IPS-15b (cell line): Measurements from ENCODE around the gene TWNK.
A peak's percentile ranks its signal among the peaks of the same experiment; 100 is the strongest.
"Not testable (repeated sequence)": the region's sequence is repeated elsewhere in the genome, so short reads cannot be mapped to it uniquely, and the experiment has no call there.

ENCODE experiments used
- H3K27me3 ChIP-seq: one replicate; pipeline ENCODE4 v1.6.1; 2013; ENCODE audit warnings: low read length; ENCODE audit not compliant: control insufficient read depth, insufficient read depth
- H3K36me3 ChIP-seq: one replicate; pipeline ENCODE4 v1.6.1; 2013; ENCODE audit warnings: low read length; ENCODE audit not compliant: control insufficient read depth, insufficient read depth
- H3K4me1 ChIP-seq: one replicate; pipeline ENCODE4 v1.6.1; 2013; ENCODE audit warnings: mild to moderate bottlenecking, low read length; ENCODE audit not compliant: control insufficient read depth, insufficient read depth
- H3K4me3 ChIP-seq: one replicate; pipeline ENCODE4 v1.5.1; 2013; ENCODE audit warnings: low read depth, low read length
- H3K9ac ChIP-seq: one replicate; pipeline ENCODE4 v1.6.1; 2013; ENCODE audit warnings: low read depth, mild to moderate bottlenecking, low read length
- H3K9me3 ChIP-seq: one replicate; pipeline ENCODE4 v1.6.1; 2013; ENCODE audit warnings: mild to moderate bottlenecking, low read length; ENCODE audit not compliant: control insufficient read depth, insufficient read depth

TWNK gene

GRCh38 chr10:101031128-101031795 is 43.9 kb downstream of the TWNK start, which contains the start of the genes PDZD7 and SFXN3:
Gene PDZD7, minus strand, starts transcription at chr10:101031129. Its CDS starts 910 bp downstream, at chr10:101030219.
Gene SFXN3, plus strand, starts transcription at chr10:101031234. Its CDS starts 3,461 bp downstream, at chr10:101034695.
- H3K9ac ChIP-seq, result no peak within 1 kb of the TSS

GRCh38 chr10:101031796-101032636 is 44.7 kb downstream of the TWNK start:
- peak overlapping the region; percentile 82 for H3K4me3 ChIP-seq
- no peaks in the 10 kb centered on the region for H3K9me3 ChIP-seq
- no peak overlapping the region for H3K9ac ChIP-seq
- H3K27me3 ChIP-seq, result peaks cover 46% of the 10 kb centered on the region
- H3K36me3 ChIP-seq, result no peaks in the 10 kb centered on the region
- H3K4me1 ChIP-seq, result peaks cover 16% of the 10 kb centered on the region

More at GRCh38 chr10:101031128-101031795, 43.9 kb downstream of the TWNK start, which contains the start of the genes PDZD7 and SFXN3:
- Histone ChIP-seq H3K9me3 (no peaks in the 10 kb centered on the region), H3K4me1 (peaks cover 16% of the 10 kb centered on the region), H3K27me3 (peaks cover 46% of the 10 kb centered on the region), H3K36me3 (no peaks in the 10 kb centered on the region), H3K4me3 (peak within 1 kb of the TSS; percentile 82)

- peaks cover 14% of the 10 kb centered on the region for H3K4me1 ChIP-seq
- H3K27me3 ChIP-seq, result peaks cover 43% of the 10 kb centered on the region
- no peak overlapping the region for H3K9ac ChIP-seq
- H3K4me3 ChIP-seq, result peak overlapping the region; percentile 82
- no peaks in the 10 kb centered on the region for H3K9me3 ChIP-seq
- no peaks in the 10 kb centered on the region for H3K36me3 ChIP-seq
Measured at GRCh38 chr10:101032637-101033224, 45.4 kb downstream of the TWNK start.

- Histone ChIP-seq H3K4me1 (peaks cover 14% of the 10 kb centered on the region), H3K9me3 (no peaks in the 10 kb centered on the region), H3K36me3 (no peaks in the 10 kb centered on the region), H3K9ac (no peak overlapping the region), H3K27me3 (peaks cover 43% of the 10 kb centered on the region), H3K4me3 (no peak overlapping the region)
Measured at GRCh38 chr10:101033276-101033675, 45.9 kb downstream of the TWNK start.

GRCh38 chr10:101034404-101034803 is 47.1 kb downstream of the TWNK start:
- H3K27me3 ChIP-seq, result peaks cover 47% of the 10 kb centered on the region
- H3K9ac ChIP-seq, H3K9me3 ChIP-seq, H3K36me3 ChIP-seq, H3K4me3 ChIP-seq: not testable (repeated sequence)
- H3K4me1 ChIP-seq, result peaks cover 12% of the 10 kb centered on the region

GRCh38 chr10:101035314-101035713 is 48.0 kb downstream of the TWNK start:
- Histone ChIP-seq H3K36me3 (no peaks in the 10 kb centered on the region), H3K27me3 (peaks cover 49% of the 10 kb centered on the region), H3K9ac (no peak overlapping the region)

GRCh38 chr10:101035916-101036702 is 48.8 kb downstream of the TWNK start:
- Histone ChIP-seq H3K4me1 (peaks cover 6% of the 10 kb centered on the region), H3K4me3 (no peak overlapping the region), H3K9ac (no peak overlapping the region), H3K9me3 (no peaks in the 10 kb centered on the region), H3K27me3 (peaks cover 47% of the 10 kb centered on the region), H3K36me3 (no peaks in the 10 kb centered on the region)

More at GRCh38 chr10:101035314-101035713, 48.0 kb downstream of the TWNK start:
- no peak overlapping the region for H3K4me3 ChIP-seq
- H3K4me1 ChIP-seq, result peaks cover 8% of the 10 kb centered on the region
- no peaks in the 10 kb centered on the region for H3K9me3 ChIP-seq

GRCh38 chr10:101036726-101037125 is 49.4 kb downstream of the TWNK start:
- no peak overlapping the region for H3K4me3 ChIP-seq
- H3K27me3 ChIP-seq, result peaks cover 41% of the 10 kb centered on the region
- H3K36me3 ChIP-seq, result no peaks in the 10 kb centered on the region
- no peaks in the 10 kb centered on the region for H3K9me3 ChIP-seq
- H3K4me1 ChIP-seq, result peaks cover 6% of the 10 kb centered on the region
- no peak overlapping the region for H3K9ac ChIP-seq

- H3K36me3 ChIP-seq, result no peaks in the 10 kb centered on the region
- no peak overlapping the region for H3K9ac ChIP-seq
- H3K27me3 ChIP-seq, result peaks cover 29% of the 10 kb centered on the region
- H3K4me1 ChIP-seq, result peaks cover 5% of the 10 kb centered on the region
- no peaks in the 10 kb centered on the region for H3K9me3 ChIP-seq
- H3K4me3 ChIP-seq, result no peak overlapping the region
Measured at GRCh38 chr10:101038484-101038883, 51.1 kb downstream of the TWNK start.

GRCh38 chr10:101040061-101040460 is 52.7 kb downstream of the TWNK start:
- no peak overlapping the region for H3K9ac ChIP-seq
- no peak overlapping the region for H3K4me3 ChIP-seq
- peaks cover 7% of the 10 kb centered on the region for H3K4me1 ChIP-seq
- H3K9me3 ChIP-seq, result no peaks in the 10 kb centered on the region
- peaks cover 37% of the 10 kb centered on the region for H3K27me3 ChIP-seq
- H3K36me3 ChIP-seq, result no peaks in the 10 kb centered on the region

- no peaks in the 10 kb centered on the region for H3K9me3 ChIP-seq
- no peak overlapping the region for H3K4me3 ChIP-seq
- peaks cover 7% of the 10 kb centered on the region for H3K4me1 ChIP-seq
- peaks cover 39% of the 10 kb centered on the region for H3K27me3 ChIP-seq
- H3K9ac ChIP-seq, result no peak overlapping the region
- H3K36me3 ChIP-seq, result no peaks in the 10 kb centered on the region
Measured at GRCh38 chr10:101040851-101041250, 53.5 kb downstream of the TWNK start.
